Prostate gland (tissue), 2 donors: ENCODE results near the gene MAP3K20.

Experiments used
- CTCF ChIP-seq, 4 experiments: fragments of 200-600 bp in 2 of 4; fragments of 450-650 bp in 2 of 4; sonication (generic) in 2 of 4; IDR thresholded peaks; 1 replicate in 3 of 4; 2 replicates in 1 of 4; pipeline ENCODE4 v1.5.1; 2016 to 2019; ENCODE audit warnings: antibody characterized with exemption in 4 of 4, mild to moderate bottlenecking in 2 of 4, moderate library complexity in 2 of 4
- POLR2A ChIP-seq: fragments of 450-650 bp; IDR thresholded peaks from one replicate; pipeline ENCODE4 v1.6.1; 2016; ENCODE audit warnings: antibody characterized with exemption, mild to moderate bottlenecking
- POLR2AphosphoS5 ChIP-seq: sonication (generic); formaldehyde crosslinking; IDR thresholded peaks from one replicate; pipeline ENCODE4 v1.6.1; 2017; ENCODE audit warnings: antibody characterized with exemption

GRCh38 chr2:173249661-173250641 lies 174.3 kb downstream of the MAP3K20 start:
- TF ChIP-seq POLR2A (no peak), CTCF (IDR thresholded peaks at IDR 0.05) (no peak), POLR2AphosphoS5 (no peak)
